HepG2 (cell line): ENCODE data around the gene ABCA4. TPM values are rescaled to one million over a fixed set of nuclear protein-coding genes. Genes with fewer than 3 reads are reported as not detected.

Experiments
- ATAC-seq: fragments of 200-7000 bp; cut with Tn5 transposase; 3 replicates; pipeline ENCODE4 v1.9.1; 2020; ENCODE audit warnings: mild to moderate bottlenecking, moderate library complexity
- BruUV-seq: library from RNA; stranded (reverse); fragments of 400-500 nt; replicated peaks from 2 replicates; lab custom pipeline; 2021; lab: Mats Ljungman, UMichigan
- CTCF ChIA-PET: fragments of 300-600 bp; formaldehyde crosslinking; extraction: SDS; loops from one replicate; lab custom pipeline; 2021; ENCODE audit warnings: low total read pairs, inconsistent platforms, low intra/inter-chr PET ratio; lab: Yijun Ruan, JAX
- POLR2A ChIA-PET: fragments of 350-600 bp; sonication (Branson Sonifier 250); formaldehyde crosslinking; loops from one replicate; lab custom pipeline; 2020; ENCODE audit warnings: antibody characterized with exemption, inconsistent platforms; lab: Yijun Ruan, JAX
- DNase-seq: peaks from one replicate; pipeline ENCODE4 v3.0.0-alpha.2; 2015; ENCODE audit warnings: low spot score
- FAIRE-seq: peaks from 3 replicates; lab custom pipeline; 2011; peaks lifted over from hg19 to GRCh38; lab: Jason Lieb, UNC
- H2AFZ ChIP-seq: one replicate; pipeline ENCODE4 v1.6.1; 2011; ENCODE audit warnings: low read length, inconsistent platforms
- H3K27ac ChIP-seq: fragments of 300-600 bp; 3 replicates; pipeline ENCODE4 v1.8.0; 2011; ENCODE audit warnings: mixed run types, mild to moderate bottlenecking, mixed read lengths, low read length, inconsistent platforms; ENCODE audit not compliant: insufficient read depth; ENCODE audit errors: extremely low read length
- H3K27me3 ChIP-seq, 2 experiments: fragments of 200-600 bp in 1 of 2; 2 replicates in 1 of 2; 3 replicates in 1 of 2; pipeline versions ENCODE4 v1.6.0 to v1.8.0; 2011; ENCODE audit warnings: low read length in 2 of 2, mild to moderate bottlenecking in 2 of 2, moderate library complexity in 2 of 2, inconsistent platforms in 1 of 2; ENCODE audit not compliant: insufficient read depth in 2 of 2, control insufficient read depth in 1 of 2
- H3K36me3 ChIP-seq, 2 experiments: fragments of 200-600 bp in 1 of 2; replicated peaks in 1 of 2; 2 replicates in 1 of 2; 3 replicates in 1 of 2; pipeline versions ENCODE4 v1.5.1 to v1.8.0; 2011; ENCODE audit warnings: low read length in 2 of 2, inconsistent platforms in 1 of 2; ENCODE audit not compliant: insufficient read depth in 2 of 2, control insufficient read depth in 1 of 2
- H3K4me1 ChIP-seq: 2 replicates; pipeline ENCODE4 v1.5.1; 2012; ENCODE audit warnings: low read length, inconsistent platforms; ENCODE audit not compliant: insufficient read depth
- H3K4me2 ChIP-seq: 2 replicates; pipeline ENCODE4 v1.6.0; 2011; ENCODE audit warnings: low read depth, low read length, inconsistent platforms
- H3K4me3 ChIP-seq, 3 experiments: fragments of 200-600 bp in 1 of 3; sonication (generic), shearing (Covaris generic) in 1 of 3; replicated peaks in 1 of 3; 2 replicates each; pipeline ENCODE4 v1.5.1; 2011 to 2016; ENCODE audit warnings: low read length in 3 of 3, inconsistent platforms in 2 of 3, low read depth in 2 of 3, mild to moderate bottlenecking in 2 of 3, control low read depth in 1 of 3, mixed read lengths in 1 of 3; ENCODE audit not compliant: insufficient read depth in 1 of 3
- H3K79me2 ChIP-seq: one replicate; pipeline ENCODE4 v1.6.1; 2011; ENCODE audit warnings: low read length, inconsistent platforms; ENCODE audit not compliant: insufficient read depth
- H3K9ac ChIP-seq: 2 replicates; pipeline ENCODE4 v1.6.0; 2011; ENCODE audit warnings: mild to moderate bottlenecking, low read depth, low read length, inconsistent platforms; ENCODE audit not compliant: insufficient read depth
- H3K9me3 ChIP-seq: 2 replicates; pipeline ENCODE4 v1.5.1; 2012; ENCODE audit warnings: mild to moderate bottlenecking, low read length
- H4K20me1 ChIP-seq: 2 replicates; pipeline ENCODE4 v1.6.0; 2011; ENCODE audit warnings: inconsistent platforms, mild to moderate bottlenecking, low read length, moderate library complexity; ENCODE audit not compliant: insufficient read depth
- AKAP8 ChIP-seq: sonication (generic); formaldehyde crosslinking; IDR thresholded peaks from 2 replicates; pipeline ENCODE4 v1.5.1; 2020; ENCODE audit warnings: mild to moderate bottlenecking, missing genetic modification reagents
- HNRNPK ChIP-seq: fragments of 200-400 bp; formaldehyde crosslinking; IDR thresholded peaks from 2 replicates; pipeline ENCODE4 v1.6.1; 2018; ENCODE audit warnings: low read length, low read depth, moderate library complexity, mild to moderate bottlenecking; ENCODE audit not compliant: poor library complexity, severe bottlenecking
- NFYB ChIP-seq: sonication (generic); formaldehyde crosslinking; IDR thresholded peaks from 2 replicates; pipeline ENCODE4 v1.4.0; 2020; ENCODE audit warnings: missing genetic modification reagents
- NONO ChIP-seq, 2 experiments: fragments of 450-650 bp in 1 of 2; sonication (generic) in 1 of 2; formaldehyde crosslinking in 1 of 2; IDR thresholded peaks in 1 of 2; conservative IDR thresholded peaks in 1 of 2; 2 replicates each; pipeline versions ENCODE4 v1.6.1 to v1.8.0; 2017 to 2022; ENCODE audit warnings: mild to moderate bottlenecking in 1 of 2, missing genetic modification reagents in 1 of 2, moderate library complexity in 1 of 2
- RFX1 ChIP-seq: fragments of 450-650 bp; IDR thresholded peaks from 2 replicates; pipeline ENCODE4 v1.6.1; 2017
- ZNF12 ChIP-seq: sonication (generic); formaldehyde crosslinking; IDR thresholded peaks from 2 replicates; pipeline ENCODE4 v1.5.0; 2020; ENCODE audit warnings: missing genetic modification reagents
- ZNF136 ChIP-seq: sonication (generic); formaldehyde crosslinking; IDR thresholded peaks from 2 replicates; pipeline ENCODE4 v1.8.1; 2022; ENCODE audit warnings: low read depth, mild to moderate bottlenecking, moderate library complexity, missing genetic modification reagents
- ZNF282 ChIP-seq: fragments of 450-650 bp; IDR thresholded peaks from 2 replicates; pipeline ENCODE4 v1.6.1; 2018; ENCODE audit not compliant: partially characterized antibody
- ZNF335 ChIP-seq: sonication (generic); formaldehyde crosslinking; IDR thresholded peaks from 2 replicates; pipeline ENCODE4 v1.4.0; 2020; ENCODE audit warnings: missing genetic modification reagents
- ZNF382 ChIP-seq: sonication (generic); formaldehyde crosslinking; IDR thresholded peaks from 2 replicates; pipeline ENCODE4 v1.5.0; 2020; ENCODE audit warnings: missing genetic modification reagents, mild to moderate bottlenecking, borderline replicate concordance
- ZNF484 ChIP-seq: sonication (generic); formaldehyde crosslinking; IDR thresholded peaks from 2 replicates; pipeline ENCODE4 v1.5.1; 2020; ENCODE audit warnings: mild to moderate bottlenecking, low read depth, missing genetic modification reagents, borderline replicate concordance
- ZNF652 ChIP-seq: IDR thresholded peaks from 2 replicates; pipeline ENCODE4 v1.6.1; 2016; ENCODE audit warnings: low read depth, borderline replicate concordance
- WGBS: methylation state at CpG from one replicate; pipeline ENCODE4 v1.1.6; 2017; ENCODE audit warnings: low lambda C conversion rate; 5-methylcytosine and 5-hydroxymethylcytosine counted together
- in situ Hi-C: cut with HindIII; loops from 2 replicates; pipeline ENCODE4 v1.10.0; 2017; ENCODE audit warnings: low pct_unique_long_range_greater_than_20kb; ENCODE audit not compliant: extremely low pct_ligation_motif_present
- intact Hi-C: fragments of 100-400 bp; cut with micrococcal nuclease; formaldehyde crosslinking; loops from one replicate; pipeline ENCODE4 v1.10.0; 2022; ENCODE audit not compliant: unreplicated experiment
- polyA plus RNA-seq, 8 experiments: library from polyadenylated mRNA; depleted of rRNA in 3 of 8; stranded (reverse) in 7 of 8; unstranded in 1 of 8; fragments of >200 nt; fragmentation: Illumina TruSeq in 4 of 8; extraction: Trizol in 4 of 8; gene quantifications; 2 replicates each; pipeline versions ENCODE4 v1.2.1 to v1.2.3, GENCODE V29; 2011 to 2016; ENCODE audit warnings: low read depth in 4 of 8, missing spikeins in 1 of 8, mixed read lengths in 1 of 8; ENCODE audit not compliant: insufficient read depth in 1 of 8
- total RNA-seq, 5 experiments: library from RNA; depleted of rRNA; stranded (reverse); fragments of >200 nt; fragmentation: Illumina TruSeq; extraction: Trizol; gene quantifications; 2 replicates each; pipeline ENCODE4 v1.2.3, GENCODE V29; 2016; ENCODE audit warnings: low read depth in 1 of 5
- TF ChIP-seq, protein P1 (sequence below): sonication (generic); formaldehyde crosslinking; IDR thresholded peaks from 2 replicates; pipeline ENCODE4 v1.9.0; 2021; ENCODE audit warnings: mild to moderate bottlenecking, missing genetic modification reagents
- TF ChIP-seq, protein P2 (sequence below): sonication (generic); formaldehyde crosslinking; IDR thresholded peaks from 2 replicates; pipeline ENCODE4 v1.4.0; 2020; ENCODE audit warnings: low read depth, mild to moderate bottlenecking, missing genetic modification reagents

Gene ABCA4
- total and polyA plus RNA-seq, 2 of the 13 experiments (the other 11 are each of a cell fraction or from before 2014, with no cell fraction given): 0.24 to 0.67 TPM

DNA sequence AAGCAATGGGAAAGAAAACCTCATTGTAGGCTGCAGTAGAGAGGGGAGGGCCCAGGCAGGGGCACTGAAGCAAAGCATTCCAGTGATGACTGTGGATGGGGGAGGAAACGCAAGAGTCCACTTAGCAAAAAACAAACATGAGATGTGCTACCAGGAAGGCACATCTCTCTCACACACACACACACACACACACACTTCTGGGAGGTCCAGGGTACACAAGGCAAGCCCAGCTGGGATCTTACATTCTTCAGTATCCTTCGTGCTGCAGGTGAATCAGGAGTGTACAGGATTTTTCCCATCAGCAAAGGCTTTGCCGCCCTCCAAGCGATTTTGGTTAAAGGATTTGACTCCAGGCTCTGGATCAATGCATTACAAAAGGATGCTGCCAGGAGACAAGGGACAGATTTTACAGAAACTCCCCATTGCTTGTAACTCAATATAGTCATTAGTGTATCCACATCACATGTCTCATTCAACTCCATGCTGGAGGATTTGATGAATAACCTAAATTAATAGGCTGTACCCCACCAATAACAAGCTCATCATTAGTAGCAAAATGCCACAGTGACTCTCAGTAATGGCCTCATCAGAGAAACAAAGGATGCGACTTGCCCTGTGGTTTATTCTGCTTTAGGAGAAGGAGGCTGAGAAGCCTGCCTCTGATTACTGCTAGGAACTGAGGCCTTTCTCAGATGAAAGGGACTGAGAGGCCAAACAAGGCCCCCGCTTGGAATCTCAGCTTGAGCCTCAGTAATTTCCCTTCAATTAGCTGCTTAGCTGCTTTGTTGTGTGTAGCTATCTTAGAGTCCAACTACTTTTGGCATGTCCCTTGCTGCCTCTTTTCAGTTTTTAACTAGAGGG is 41.6 kb downstream of the ABCA4 start (continued):
- TF ChIP-seq, protein P1, sequence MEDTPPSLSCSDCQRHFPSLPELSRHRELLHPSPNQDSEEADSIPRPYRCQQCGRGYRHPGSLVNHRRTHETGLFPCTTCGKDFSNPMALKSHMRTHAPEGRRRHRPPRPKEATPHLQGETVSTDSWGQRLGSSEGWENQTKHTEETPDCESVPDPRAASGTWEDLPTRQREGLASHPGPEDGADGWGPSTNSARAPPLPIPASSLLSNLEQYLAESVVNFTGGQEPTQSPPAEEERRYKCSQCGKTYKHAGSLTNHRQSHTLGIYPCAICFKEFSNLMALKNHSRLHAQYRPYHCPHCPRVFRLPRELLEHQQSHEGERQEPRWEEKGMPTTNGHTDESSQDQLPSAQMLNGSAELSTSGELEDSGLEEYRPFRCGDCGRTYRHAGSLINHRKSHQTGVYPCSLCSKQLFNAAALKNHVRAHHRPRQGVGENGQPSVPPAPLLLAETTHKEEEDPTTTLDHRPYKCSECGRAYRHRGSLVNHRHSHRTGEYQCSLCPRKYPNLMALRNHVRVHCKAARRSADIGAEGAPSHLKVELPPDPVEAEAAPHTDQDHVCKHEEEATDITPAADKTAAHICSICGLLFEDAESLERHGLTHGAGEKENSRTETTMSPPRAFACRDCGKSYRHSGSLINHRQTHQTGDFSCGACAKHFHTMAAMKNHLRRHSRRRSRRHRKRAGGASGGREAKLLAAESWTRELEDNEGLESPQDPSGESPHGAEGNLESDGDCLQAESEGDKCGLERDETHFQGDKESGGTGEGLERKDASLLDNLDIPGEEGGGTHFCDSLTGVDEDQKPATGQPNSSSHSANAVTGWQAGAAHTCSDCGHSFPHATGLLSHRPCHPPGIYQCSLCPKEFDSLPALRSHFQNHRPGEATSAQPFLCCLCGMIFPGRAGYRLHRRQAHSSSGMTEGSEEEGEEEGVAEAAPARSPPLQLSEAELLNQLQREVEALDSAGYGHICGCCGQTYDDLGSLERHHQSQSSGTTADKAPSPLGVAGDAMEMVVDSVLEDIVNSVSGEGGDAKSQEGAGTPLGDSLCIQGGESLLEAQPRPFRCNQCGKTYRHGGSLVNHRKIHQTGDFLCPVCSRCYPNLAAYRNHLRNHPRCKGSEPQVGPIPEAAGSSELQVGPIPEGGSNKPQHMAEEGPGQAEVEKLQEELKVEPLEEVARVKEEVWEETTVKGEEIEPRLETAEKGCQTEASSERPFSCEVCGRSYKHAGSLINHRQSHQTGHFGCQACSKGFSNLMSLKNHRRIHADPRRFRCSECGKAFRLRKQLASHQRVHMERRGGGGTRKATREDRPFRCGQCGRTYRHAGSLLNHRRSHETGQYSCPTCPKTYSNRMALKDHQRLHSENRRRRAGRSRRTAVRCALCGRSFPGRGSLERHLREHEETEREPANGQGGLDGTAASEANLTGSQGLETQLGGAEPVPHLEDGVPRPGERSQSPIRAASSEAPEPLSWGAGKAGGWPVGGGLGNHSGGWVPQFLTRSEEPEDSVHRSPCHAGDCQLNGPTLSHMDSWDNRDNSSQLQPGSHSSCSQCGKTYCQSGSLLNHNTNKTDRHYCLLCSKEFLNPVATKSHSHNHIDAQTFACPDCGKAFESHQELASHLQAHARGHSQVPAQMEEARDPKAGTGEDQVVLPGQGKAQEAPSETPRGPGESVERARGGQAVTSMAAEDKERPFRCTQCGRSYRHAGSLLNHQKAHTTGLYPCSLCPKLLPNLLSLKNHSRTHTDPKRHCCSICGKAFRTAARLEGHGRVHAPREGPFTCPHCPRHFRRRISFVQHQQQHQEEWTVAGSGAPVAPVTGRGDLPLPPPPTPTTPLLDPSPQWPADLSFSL (CRISPR knock-in tag): peak; percentile 91
- no peak for TF ChIP-seq ZNF652 (CRISPR knock-in tag)

DNA sequence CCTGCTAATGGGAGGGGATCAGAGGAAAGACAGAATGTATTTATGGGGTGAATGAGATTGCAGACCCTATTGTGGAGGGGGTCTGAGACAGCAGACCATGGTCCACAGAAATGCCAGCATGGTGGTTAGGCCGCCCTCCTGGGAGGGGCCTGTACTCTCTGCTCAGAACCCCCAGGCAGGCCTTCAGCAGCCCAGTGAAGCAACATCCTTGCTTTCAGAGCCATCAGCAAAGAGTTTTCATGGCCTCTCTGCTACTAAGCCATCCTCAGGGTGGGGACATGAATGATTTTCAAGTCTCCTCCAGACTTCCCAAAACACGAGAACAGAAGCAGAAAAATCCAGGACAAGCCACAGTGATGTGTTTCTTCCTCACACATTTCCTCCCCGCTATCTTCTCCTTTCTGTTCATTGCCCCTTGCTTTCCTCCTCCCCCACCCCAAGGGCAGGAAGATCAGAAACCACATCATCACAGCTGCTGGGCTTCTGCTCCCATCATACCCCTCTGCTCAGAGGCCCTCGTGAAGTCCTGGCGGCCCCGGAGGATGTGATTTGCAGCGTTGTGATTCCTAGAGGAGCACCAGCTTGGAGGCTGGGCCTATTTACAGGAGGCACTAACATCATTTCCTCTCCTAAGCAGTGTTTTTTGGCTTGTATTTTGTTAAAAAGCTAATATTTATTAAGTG is 48.0 kb downstream of the ABCA4 start:
- 85% methylated on average over 7 of the region's 7 CpGs for WGBS
- no peaks in the 10 kb centered on the region for H3K79me2 ChIP-seq
- H3K27ac ChIP-seq: no peak overlapping the region
- H2AFZ ChIP-seq: no peak overlapping the region
- FAIRE-seq: no peak
- H3K36me3 ChIP-seq: no peaks in the 10 kb centered on the region
- no peaks in the 10 kb centered on the region for H4K20me1 ChIP-seq
- CTCF ChIA-PET: no interaction called here
- no peak overlapping the region for H3K4me2 ChIP-seq
- in situ Hi-C loops: no loop called here
- intact Hi-C loops: no loop called here
- no peak for DNase-seq
- BruUV-seq: no TSS peak
- no peaks in the 10 kb centered on the region for H3K27me3 ChIP-seq
- POLR2A ChIA-PET: no interaction called here
- H3K4me1 ChIP-seq: peaks cover 24% of the 10 kb centered on the region
- no peaks in the 10 kb centered on the region for H3K9me3 ChIP-seq
- no peak for ATAC-seq
- H3K9ac ChIP-seq: no peak overlapping the region
- H3K4me3 ChIP-seq: no peak overlapping the region
- TF ChIP-seq NFYB (CRISPR knock-in tag): no peak
- no peak for TF ChIP-seq ZNF136
- TF ChIP-seq ZNF382: no peak
- no peak for TF ChIP-seq ZNF282
- no peak for TF ChIP-seq ZNF484 (CRISPR knock-in tag)
- no peak for TF ChIP-seq ZNF12
- no peak for TF ChIP-seq RFX1
- TF ChIP-seq NONO (IDR thresholded peaks at IDR 0.05): no peak
- no peak for TF ChIP-seq NONO (CRISPR knock-in tag; conservative IDR thresholded peaks at IDR 0.05)
- no peak for TF ChIP-seq HNRNPK
- no peak for TF ChIP-seq ZNF335
- TF ChIP-seq, protein P2, sequence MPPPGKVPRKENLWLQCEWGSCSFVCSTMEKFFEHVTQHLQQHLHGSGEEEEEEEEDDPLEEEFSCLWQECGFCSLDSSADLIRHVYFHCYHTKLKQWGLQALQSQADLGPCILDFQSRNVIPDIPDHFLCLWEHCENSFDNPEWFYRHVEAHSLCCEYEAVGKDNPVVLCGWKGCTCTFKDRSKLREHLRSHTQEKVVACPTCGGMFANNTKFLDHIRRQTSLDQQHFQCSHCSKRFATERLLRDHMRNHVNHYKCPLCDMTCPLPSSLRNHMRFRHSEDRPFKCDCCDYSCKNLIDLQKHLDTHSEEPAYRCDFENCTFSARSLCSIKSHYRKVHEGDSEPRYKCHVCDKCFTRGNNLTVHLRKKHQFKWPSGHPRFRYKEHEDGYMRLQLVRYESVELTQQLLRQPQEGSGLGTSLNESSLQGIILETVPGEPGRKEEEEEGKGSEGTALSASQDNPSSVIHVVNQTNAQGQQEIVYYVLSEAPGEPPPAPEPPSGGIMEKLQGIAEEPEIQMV (CRISPR knock-in tag): no peak
- no peak for TF ChIP-seq AKAP8 (CRISPR knock-in tag)
